ENCODE data around the gene CCDC3.
A peak's percentile ranks its signal among the peaks of the same experiment; 100 is the strongest.

The CCDC3 gene

GRCh38 chr10:13016426-13016825 lies 14.9 kb upstream of the CCDC3 start:
- no peaks in the 10 kb centered on the region for H3K27me3 ChIP-seq (ENCODE audit: insufficient read depth, poor library complexity, severe bottlenecking)
- no peak for DNase-seq (ENCODE audit: low read depth in 1 of 2, low spot score in 1 of 2)
- no peak overlapping the region for H3K27ac ChIP-seq (replicated peaks)
- H3K4me3 ChIP-seq (replicated peaks; ENCODE audit: insufficient read depth, low read length), result no peak overlapping the region
- TF ChIP-seq GABPA (IDR thresholded peaks at IDR 0.05; ENCODE audit: low read depth) (no peak), SPI1 (IDR thresholded peaks at IDR 0.05; ENCODE audit: borderline replicate concordance, low read depth) (no peak), POLR2AphosphoS5 (IDR thresholded peaks at IDR 0.05; ENCODE audit: low read depth) (no peak), REST (IDR thresholded peaks at IDR 0.05; ENCODE audit: insufficient replicate concordance, low read depth) (no peak)
- TF ChIP-seq, protein P1, sequence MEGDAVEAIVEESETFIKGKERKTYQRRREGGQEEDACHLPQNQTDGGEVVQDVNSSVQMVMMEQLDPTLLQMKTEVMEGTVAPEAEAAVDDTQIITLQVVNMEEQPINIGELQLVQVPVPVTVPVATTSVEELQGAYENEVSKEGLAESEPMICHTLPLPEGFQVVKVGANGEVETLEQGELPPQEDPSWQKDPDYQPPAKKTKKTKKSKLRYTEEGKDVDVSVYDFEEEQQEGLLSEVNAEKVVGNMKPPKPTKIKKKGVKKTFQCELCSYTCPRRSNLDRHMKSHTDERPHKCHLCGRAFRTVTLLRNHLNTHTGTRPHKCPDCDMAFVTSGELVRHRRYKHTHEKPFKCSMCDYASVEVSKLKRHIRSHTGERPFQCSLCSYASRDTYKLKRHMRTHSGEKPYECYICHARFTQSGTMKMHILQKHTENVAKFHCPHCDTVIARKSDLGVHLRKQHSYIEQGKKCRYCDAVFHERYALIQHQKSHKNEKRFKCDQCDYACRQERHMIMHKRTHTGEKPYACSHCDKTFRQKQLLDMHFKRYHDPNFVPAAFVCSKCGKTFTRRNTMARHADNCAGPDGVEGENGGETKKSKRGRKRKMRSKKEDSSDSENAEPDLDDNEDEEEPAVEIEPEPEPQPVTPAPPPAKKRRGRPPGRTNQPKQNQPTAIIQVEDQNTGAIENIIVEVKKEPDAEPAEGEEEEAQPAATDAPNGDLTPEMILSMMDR (IDR thresholded peaks at IDR 0.05; ENCODE audit: insufficient read depth, low read length), result no peak

DNA sequence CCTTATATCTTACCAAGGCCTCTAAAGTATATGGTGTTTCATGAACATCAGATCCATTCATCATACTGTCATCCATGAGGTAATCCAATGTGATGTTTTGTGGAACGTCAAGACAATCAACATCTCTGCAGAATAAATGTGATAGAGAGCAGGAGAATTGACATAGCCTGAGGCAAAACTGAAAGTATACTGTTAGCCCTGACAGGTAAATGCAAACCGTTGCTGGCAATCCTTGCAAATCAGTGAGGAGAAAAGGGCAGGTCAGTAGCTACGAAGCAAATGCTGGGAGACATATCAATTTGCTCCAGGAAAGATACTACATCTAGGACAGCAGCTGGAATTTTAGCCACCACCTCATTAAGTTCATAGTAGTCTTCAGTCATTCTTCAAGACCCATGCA lies 4.5 kb upstream of the CCDC3 start:
- TF ChIP-seq SPI1 (IDR thresholded peaks at IDR 0.05; ENCODE audit: borderline replicate concordance, low read depth) (no peak), GABPA (IDR thresholded peaks at IDR 0.05; ENCODE audit: low read depth) (no peak), REST (IDR thresholded peaks at IDR 0.05; ENCODE audit: insufficient replicate concordance, low read depth) (no peak), POLR2AphosphoS5 (IDR thresholded peaks at IDR 0.05; ENCODE audit: low read depth) (no peak)
- TF ChIP-seq, protein P1 (IDR thresholded peaks at IDR 0.05; ENCODE audit: insufficient read depth, low read length), result no peak
- no peak overlapping the region for H3K4me3 ChIP-seq (replicated peaks; ENCODE audit: insufficient read depth, low read length)
- peaks cover 5% of the 10 kb centered on the region for H3K27me3 ChIP-seq (ENCODE audit: insufficient read depth, poor library complexity, severe bottlenecking)
- DNase-seq (ENCODE audit: low read depth in 1 of 2, low spot score in 1 of 2), result no peak
- no peak overlapping the region for H3K27ac ChIP-seq (replicated peaks)

GRCh38 chr10:13003759-13004158 lies 2.2 kb upstream of the CCDC3 start:
- Histone ChIP-seq H3K4me3 (replicated peaks; ENCODE audit: insufficient read depth, low read length) (no peak overlapping the region), H3K27ac (replicated peaks) (no peak overlapping the region), H3K27me3 (ENCODE audit: insufficient read depth, poor library complexity, severe bottlenecking) (peaks cover 5% of the 10 kb centered on the region)
- TF ChIP-seq GABPA (IDR thresholded peaks at IDR 0.05; ENCODE audit: low read depth), result no peak
- TF ChIP-seq SPI1 (IDR thresholded peaks at IDR 0.05; ENCODE audit: borderline replicate concordance, low read depth), result peak; percentile 24; the same call in 1 of the 2 replicates
- no peak for TF ChIP-seq POLR2AphosphoS5 (IDR thresholded peaks at IDR 0.05; ENCODE audit: low read depth)
- TF ChIP-seq, protein P1 (IDR thresholded peaks at IDR 0.05; ENCODE audit: insufficient read depth, low read length), result no peak
- no peak for TF ChIP-seq REST (IDR thresholded peaks at IDR 0.05; ENCODE audit: insufficient replicate concordance, low read depth)
- DNase-seq (ENCODE audit: low read depth in 1 of 2, low spot score in 1 of 2), result no peak

All from HL-60 (cell line).